GM18517 (cell line): ENCODE data around the gene PCSK5.

Source experiments
- ATAC-seq: cut with Tn5 transposase; IDR thresholded peaks from one replicate; pipeline ENCODE4 v1.9.1; 2021; ENCODE audit warnings: mild to moderate bottlenecking, moderate library complexity; ENCODE audit not compliant: unreplicated experiment

PCSK5 gene

DNA sequence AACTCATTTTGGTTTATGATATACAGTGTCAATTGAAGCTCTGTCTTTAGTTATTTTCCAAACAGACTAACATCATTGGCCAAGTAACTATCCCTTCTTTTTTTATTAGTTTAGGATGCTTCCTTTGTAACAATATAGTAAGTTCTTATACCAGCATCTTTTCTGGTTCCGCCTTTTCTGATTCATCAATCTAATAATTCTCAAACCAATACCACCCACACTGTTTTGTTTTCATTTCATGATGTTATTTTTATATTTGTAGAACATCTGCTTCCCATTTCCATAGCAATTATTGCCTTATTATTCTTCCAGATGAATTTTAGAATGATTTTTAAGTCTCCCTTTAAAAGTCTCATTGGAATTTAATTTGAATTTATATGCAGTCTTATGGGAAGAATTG is 285.7 kb downstream of the PCSK5 start:
- ATAC-seq = no peak

DNA sequence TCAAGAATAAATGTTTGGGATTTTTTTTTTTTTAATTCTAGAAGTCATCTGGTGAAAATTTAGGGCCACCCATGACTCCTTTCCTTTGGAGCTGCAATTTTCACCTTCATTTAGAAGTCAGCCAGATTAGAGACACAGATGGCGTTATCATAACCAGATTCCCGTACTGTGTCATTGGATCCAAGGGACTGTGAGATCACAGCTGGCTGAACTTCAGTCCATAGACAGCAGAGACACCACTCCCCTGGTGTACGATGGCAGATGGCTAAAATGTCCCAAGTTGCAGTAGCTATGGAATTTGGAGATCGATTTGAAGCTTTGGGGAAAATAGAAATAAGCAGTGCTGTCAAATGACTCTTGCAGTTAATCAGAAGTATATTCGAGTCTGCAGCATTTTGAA is 287.5 kb downstream of the PCSK5 start:
- no peak for ATAC-seq

DNA sequence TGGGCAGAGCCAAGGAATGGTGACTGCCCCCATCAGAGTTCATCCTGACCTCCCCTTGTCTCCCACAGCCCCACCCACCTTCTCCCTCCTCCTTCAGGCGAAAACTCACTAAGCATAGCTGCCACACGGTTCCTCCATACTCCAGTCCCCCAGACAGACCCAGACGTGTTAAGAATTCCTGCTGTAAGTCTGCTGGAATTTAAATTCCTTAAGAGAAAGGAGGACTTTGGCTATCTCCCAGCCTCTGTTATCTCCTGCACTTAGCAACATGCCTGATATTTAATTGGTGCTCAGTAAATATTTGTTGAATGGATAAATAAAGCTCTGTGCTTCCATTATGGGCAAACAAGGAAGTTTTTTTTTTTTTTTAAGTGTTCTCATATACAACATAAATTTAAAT is 290.1 kb downstream of the PCSK5 start:
- ATAC-seq = no peak

DNA sequence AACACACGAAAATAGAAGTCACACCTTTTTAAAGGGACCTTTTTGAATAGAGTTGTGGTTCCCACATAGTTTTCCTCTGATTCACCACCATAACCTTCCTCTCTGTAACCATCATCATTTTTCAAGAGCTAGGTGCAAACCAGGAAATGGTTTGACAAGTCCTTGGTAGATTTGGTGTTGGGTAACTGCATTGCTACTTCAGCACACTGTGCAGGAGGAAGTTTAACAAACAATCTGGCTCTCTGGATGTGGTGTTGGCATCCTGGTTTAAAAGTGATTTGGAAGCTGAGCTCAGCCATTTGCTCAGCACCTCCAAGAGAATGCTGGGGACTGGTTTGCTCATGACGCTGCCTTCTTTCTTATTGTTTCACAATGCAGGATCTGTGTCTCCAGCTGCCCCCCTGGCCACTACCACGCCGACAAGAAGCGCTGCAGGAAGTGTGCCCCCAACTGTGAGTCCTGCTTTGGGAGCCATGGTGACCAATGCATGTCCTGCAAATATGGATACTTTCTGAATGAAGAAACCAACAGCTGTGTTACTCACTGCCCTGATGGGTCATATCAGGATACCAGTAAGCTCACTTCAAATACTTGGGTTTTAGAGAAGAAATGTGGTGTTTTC is 290.7 kb downstream of the PCSK5 start:
- ATAC-seq = no peak

DNA sequence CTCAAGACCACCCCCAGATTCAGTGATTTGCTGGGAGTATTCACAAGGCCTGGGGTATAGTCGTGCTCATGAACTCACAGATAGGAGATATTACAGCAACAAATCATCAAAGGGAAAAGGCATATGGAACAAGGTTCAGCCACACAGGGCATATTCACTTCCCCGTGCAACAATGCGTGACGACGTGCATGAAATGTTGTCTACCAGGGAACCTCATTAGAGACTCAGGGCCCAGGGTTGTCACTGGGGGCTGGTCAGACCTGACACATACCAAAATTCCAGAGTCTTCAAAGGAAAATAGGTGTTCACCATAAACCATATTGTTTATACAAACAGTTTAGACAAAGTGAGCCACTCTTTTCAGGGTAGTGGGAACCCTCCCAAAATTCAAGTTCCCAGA is 291.3 kb downstream of the PCSK5 start:
- ATAC-seq = no peak

DNA sequence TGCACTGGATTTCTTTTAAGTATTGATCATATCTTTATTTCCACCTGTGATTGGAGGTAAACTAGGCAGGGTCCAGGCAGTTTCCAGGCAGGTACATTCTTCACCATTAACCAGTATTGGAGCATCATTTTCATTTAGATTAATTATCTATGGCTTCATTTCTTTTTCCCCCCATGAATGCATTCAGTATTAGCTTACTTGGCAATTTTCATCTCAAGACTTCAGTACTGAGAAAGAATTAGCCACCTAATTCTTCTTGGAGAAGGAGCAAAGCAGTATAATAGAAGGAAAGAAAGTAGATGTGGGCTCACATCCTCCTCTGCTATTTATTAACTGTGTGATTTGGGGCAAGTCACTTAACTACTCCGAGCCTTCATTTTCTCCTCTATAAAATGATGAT is 295.0 kb downstream of the PCSK5 start:
- no peak for ATAC-seq

DNA sequence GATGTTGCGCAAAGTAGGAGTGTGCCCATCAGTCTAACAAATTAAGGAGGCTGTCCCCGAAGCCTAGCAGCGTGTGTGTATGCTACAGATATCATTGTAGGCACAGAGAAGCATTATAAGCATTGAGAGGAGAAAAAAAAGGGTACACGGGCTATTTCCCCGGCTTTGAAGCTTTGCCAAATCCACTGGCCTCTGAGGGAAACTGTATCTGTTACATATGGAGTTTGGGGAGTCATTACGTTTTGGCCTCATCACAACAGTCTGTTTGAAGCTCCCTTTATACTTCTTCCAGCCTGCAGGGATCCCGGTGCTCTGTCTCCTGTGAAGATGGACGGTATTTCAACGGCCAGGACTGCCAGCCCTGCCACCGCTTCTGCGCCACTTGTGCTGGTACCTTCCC is 297.8 kb downstream of the PCSK5 start:
- ATAC-seq = no peak

DNA sequence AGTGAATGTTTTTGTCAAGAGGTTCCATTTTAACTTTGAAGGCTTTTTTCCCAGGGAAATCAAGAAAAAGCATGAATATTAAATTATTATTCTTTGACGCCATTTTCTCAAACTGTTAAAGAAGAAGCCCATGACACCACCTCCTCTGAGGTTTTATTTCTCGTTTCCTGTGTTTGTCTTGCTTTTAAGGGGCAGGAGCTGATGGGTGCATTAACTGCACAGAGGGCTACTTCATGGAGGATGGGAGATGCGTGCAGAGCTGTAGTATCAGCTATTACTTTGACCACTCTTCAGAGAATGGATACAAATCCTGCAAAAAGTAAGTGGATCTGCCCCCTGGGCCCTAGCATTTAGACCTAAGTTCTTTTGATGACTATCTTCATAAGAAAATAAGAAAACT is 298.4 kb downstream of the PCSK5 start:
- no peak for ATAC-seq

DNA sequence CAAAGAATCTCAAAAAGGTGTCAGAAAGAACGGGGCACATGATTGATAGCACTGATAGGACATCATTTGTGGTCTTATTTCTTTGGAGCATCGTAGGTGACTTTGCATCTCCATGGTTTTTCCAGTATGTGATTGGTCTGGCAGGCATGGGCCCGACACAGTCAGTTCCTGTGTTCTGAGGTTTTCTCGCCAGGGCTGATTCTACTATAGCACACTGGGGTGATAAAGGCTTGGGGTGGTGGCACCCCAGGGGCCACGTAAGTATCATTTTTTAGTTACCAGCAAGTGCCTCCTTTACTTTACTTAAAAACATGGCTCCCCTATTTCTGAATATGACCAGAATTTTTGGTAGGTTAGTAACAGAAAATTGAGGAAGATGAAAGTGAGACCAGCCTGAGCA is 301.0 kb downstream of the PCSK5 start:
- ATAC-seq = no peak

DNA sequence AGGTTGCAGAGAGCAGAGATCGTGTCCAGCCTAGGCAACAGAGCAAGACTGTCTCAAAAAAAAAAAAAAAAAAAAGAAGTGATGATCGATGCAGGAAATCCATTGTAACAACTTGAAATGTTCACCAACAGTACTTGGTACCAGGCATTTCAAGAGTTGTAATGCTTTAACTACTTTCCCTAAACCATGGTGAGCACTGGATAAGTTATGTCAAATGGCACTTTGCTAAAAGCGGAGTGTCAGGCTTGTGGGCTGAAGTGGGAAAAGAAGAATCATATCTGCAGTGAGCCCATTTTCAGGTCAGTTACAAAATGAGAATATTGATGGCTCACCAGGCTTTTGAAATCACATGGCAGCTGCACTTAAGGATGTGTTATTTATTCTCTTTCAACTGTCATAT is 301.5 kb downstream of the PCSK5 start:
- ATAC-seq = no peak

DNA sequence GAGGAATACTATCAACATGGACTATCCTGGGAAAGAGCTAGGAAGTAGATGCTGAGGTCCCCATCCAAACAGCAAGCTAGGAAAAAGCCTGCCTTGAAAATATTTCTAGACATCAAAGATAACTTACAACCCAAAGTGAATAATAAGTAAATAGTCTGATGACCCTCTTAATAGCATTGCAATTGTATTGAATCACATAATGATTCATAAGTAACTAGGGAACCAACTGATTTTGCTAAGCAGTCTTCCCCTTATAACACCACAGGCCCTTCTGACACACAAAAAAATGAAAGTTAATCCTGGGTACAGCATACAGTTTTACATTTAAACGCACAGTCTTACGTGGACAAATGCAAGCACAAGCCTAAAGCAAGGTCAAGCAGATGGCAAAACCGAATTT is 304.4 kb downstream of the PCSK5 start:
- ATAC-seq = no peak

DNA sequence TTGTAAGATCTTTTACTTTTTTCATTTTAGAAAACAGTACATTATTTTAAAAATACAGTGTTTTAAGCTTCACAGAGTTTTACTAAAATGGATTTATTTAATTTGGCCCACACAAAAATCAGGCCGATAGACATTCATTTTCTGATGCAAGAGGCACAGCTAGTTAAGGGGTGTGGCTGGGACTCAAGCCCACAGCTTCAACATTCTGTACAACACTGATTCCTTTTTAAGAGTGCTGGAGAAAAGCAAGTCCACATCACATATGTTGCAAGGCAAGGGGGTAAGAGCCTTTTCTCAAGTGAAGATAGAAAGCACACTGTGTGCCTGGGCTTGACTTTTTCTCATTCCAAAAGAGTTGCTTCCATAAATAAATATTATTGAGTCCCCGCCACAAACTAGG is 307.9 kb downstream of the PCSK5 start:
- no peak for ATAC-seq

DNA sequence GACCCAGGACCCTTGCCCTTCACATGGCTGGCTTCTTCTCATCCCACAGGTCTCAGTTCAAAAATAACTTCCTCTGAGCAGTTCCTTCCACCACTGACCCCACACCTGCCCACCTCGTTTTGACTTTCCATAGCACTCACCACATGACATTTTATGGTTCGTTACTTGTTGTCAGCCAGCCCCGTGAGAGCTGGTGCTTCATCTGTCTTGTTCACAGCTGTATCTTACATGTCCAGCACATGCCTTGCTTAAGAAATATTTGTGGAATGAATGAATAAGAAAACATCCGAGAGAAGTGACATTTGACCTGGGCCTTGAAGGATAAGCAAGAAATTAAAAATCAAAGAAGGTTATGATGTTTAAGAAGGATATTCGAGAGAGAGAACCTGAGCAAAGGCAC is 309.8 kb downstream of the PCSK5 start:
- no peak for ATAC-seq

DNA sequence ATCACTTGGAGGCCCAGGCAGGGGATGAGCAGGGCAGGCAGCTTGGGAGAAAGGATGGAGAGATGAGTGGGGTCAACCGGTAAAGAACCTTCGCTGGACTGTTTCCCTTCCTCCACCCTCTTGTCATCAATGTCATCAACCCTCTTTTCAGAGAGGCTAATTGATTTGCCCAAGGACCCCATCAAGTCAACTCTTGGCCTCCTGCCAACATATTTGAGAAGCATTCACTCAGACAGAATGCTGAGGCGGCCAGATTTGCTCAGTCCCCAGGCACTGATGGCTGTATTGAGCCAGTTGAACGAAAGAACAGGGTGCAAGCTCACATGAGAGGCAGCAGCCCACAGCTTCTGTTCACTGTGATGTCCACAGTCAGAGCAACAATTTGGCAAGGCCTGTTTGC is 310.3 kb downstream of the PCSK5 start:
- no peak for ATAC-seq

DNA sequence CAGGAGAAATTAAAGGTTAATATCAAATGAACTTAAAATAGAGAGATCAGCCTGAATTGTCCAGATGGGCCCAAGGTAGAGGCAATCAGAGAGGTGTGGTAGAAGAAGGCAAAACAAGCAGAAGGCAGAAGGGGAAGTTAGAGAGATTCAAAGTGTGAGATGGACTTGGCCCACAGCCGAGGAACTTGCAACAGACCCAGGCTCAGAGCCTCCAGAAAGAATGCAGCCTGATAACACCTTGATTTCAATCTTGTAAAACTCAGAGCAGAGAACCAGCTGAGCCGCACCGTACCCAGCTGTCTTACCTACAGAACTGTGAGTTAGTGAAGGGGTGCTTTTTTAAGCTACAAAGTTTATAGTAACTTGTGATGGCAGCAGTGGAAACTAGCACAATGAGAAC is 312.9 kb downstream of the PCSK5 start:
- ATAC-seq = no peak

DNA sequence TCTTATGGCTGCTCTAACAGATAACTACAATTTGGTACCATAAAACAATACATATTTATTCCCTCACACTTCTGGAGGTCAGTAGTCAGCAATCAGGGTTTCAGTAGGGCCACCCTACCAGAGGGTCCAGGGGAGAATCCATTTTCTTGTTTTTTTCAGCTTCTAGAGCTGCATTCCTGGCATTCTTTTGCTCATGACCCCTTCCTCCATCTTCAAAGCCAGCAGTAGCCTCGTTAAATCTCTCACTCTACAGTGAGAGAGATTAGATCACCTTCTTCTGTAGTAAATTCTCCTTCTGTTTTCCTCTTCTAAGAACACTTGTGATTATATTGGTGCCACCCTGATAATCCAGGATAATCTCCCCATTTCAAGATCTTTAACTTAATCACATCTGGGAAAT is 316.3 kb downstream of the PCSK5 start:
- no peak for ATAC-seq

DNA sequence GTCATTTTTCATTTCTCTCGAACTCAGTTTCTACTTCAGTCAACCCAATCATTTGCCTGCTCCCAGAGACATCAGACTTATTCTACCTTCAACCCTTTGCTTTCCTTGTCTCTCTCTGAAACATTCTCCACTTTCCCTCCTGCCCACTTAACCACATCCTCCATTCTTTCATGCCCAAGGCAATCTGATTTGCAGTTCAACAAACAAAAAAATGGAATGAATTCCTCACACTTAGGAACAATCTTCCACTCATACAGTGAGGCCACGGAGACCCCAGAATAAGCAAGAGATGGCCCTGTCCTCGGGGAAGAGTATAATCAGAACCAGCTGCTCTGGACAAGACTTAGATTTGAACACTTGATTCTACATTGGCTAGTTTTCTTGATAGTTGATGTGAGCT is 323.3 kb downstream of the PCSK5 start:
- no peak for ATAC-seq

DNA sequence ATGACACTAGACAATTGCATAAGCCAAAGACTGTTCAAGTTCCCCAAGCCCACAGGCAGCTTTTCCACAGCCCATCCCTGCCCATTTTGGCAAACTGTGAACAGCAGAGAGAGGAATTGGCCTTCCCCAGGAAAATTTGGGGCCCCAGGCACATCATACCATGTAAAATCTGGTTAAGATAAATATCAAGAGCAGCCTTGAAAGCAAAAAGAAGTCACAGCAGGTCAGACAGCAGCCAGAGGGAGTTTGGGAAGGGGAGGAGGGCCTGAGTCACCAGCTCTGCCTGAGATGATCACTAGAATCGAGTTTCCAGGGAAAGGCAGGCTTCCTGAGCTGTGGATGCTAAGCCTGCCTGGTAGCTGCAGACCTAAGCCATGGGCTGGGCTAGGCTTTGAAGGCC is 324.6 kb downstream of the PCSK5 start:
- no peak for ATAC-seq

DNA sequence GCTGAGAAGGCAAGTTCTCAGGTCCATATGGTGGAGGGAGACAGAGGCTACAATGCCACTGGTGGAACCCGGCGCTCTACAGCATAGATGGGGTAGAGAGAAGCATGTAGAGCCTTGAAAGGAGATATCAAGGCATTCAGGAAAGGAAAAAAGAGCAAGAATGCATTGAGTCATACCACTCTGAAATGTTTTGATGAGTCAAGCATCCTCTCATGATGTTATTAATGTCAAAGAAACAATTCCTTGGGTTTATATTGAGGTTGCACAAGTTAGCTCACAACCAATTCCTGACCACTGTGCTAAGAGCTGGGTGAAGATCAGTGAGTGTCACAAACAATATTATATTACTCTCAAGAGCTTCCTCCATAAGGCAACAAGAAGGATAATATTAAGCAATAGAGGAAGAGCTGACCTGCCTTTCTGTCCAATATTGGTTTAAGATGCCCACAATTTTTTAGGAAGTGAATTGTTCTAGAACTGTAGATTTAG is 325.7 kb downstream of the PCSK5 start:
- no peak for ATAC-seq

DNA sequence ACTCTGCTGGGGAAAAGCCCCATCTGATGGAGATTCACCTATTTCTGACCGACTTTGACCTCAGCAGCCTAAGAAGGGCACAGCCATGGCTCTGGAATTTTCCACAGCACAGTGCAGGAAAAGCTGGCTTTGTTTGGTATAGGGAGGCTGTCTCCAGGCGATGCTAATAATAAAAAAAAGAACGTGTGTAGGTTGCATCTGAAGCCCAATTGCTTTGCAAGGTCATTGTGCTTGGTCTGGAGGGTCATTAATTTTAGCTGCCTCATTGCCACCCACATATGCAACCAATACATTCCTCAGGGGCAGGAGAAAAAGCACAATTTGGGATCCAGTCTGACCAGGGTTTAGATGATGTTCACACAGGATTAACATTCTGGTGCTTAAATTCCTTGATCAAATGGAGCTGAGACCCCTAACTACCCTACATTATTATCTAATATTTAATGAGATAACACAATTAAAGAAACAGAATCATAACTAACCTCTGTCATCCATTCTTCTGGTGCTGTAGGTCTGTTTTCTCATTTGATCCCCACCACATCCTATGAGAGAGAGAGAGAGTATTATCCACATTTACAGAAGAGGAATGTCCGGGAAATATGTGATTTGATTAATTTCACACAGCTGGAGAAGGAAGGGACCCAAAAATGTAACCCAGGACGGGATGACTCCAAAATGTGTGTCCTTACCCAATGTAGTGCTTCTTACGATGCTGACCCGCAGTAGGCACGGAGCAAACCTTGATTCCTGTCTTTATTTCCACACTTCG is 327.8 kb downstream of the PCSK5 start:
- ATAC-seq = no peak

DNA sequence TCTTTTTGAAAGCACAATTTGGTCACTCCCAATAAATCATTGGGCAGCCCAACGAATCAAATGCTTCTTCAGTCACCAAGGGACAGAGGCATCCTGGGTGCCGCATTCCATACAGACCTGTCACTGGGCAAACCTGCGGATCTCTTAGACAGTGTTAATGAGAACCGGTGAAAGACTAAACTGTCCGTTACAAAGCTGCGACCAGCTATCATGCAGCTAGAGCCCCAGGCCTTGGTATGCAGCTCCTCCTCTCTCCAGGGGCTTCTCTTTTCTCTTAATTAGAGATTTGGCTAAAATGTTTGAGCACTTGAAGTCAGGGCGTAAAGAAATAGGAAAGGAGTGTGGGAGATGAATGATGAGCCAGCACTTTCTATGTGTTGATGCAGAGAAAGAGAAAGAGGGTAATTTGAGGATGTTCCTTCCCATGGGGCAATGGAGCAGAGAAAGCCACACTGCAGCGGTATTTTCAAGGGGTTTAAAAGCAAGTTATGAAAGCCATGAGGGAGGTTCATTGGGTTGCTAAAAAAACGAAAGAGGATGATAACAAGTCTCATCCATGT is 328.5 kb downstream of the PCSK5 start:
- ATAC-seq = no peak

DNA sequence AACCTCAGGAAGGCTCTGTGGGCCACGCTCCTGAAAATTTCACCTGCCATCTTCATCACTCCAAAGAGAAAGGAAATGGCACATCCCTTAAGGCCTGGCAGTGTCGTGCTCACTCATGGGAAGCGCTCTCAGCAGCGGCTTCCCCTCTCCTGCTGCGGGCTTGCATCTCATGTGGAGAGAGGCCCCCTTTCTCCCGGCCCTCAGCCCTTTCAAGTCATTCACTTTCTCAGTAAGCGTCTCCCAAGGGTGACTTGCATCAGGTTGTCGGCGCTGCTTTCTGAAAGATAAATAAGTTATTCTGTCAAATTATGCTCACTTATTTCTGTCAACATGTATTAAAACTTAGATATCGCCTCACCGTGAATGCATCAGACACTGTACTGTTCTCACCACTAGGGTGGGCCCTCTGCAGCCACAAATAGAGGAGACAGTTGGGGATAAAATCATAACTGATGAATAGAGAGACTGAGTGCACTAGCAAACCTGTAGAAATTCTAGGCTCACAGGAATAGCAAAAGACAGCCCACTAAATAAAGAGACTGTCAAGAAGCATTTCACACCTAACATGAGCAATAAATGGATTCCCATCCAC is 329.2 kb downstream of the PCSK5 start:
- no peak for ATAC-seq
